Esophagus squamous epithelium (tissue), 5 donors: Measurements from ENCODE around the gene KRT84. TPM values are rescaled to one million over a fixed set of nuclear protein-coding genes. Genes with fewer than 3 reads are reported as not detected.

Experiments
- DNase-seq: peaks from one replicate; lab custom pipeline; 2025; lab: John Stamatoyannopoulos, UW
- H3K27ac ChIP-seq, 4 donors: fragments of 200-600 bp; sonication (generic); one replicate each; pipeline ENCODE4 v1.5.1; 2016 to 2019; ENCODE audit warnings: mild to moderate bottlenecking in 1 of 4
- H3K27me3 ChIP-seq, 4 donors: fragments of 200-600 bp; sonication (generic); 1 replicate in 3 of 4; 2 replicates in 1 of 4; pipeline versions ENCODE4 v1.5.1 to v1.6.0; 2017 to 2021; ENCODE audit warnings: antibody characterized with exemption in 1 of 4
- H3K36me3 ChIP-seq, 3 donors: fragments of 200-600 bp; sonication (generic); one replicate each; pipeline ENCODE4 v1.5.1; 2016 to 2019
- H3K4me1 ChIP-seq, 3 donors: fragments of 200-600 bp; sonication (generic); one replicate each; pipeline ENCODE4 v1.5.1; 2017 to 2019
- H3K4me3 ChIP-seq, 4 donors: fragments of 200-600 bp; sonication (generic); 1 replicate in 3 of 4; 2 replicates in 1 of 4; pipeline ENCODE4 v1.5.1; 2016 to 2019; ENCODE audit warnings: mild to moderate bottlenecking in 2 of 4, moderate library complexity in 1 of 4
- H3K9me3 ChIP-seq, 3 donors: fragments of 200-600 bp; sonication (generic); one replicate each; pipeline ENCODE4 v1.5.1; 2016 to 2019
- POLR2A ChIP-seq, 4 donors: fragments of 450-650 bp; IDR thresholded peaks; one replicate each; pipeline ENCODE4 v1.6.1; 2017; ENCODE audit warnings: antibody characterized with exemption in 4 of 4, mild to moderate bottlenecking in 4 of 4, moderate library complexity in 3 of 4
- WGBS, 2 donors: methylation state at CpG; one replicate each; pipeline ENCODE4 v1.1.5; 2018; 5-methylcytosine and 5-hydroxymethylcytosine counted together
- intact Hi-C: fragments of 100-400 bp; cut with DNase I; formaldehyde crosslinking; loops from one replicate; pipeline ENCODE4 v1.15.0; 2022
- total RNA-seq, 4 donors: library from RNA; depleted of rRNA; stranded (reverse); fragments of >200 nt; gene quantifications; one replicate each; pipeline ENCODE4 v1.1.0, GENCODE V29; 2016
- TF ChIP-seq, protein P1 (sequence below), 6 experiments: fragments of 450-650 bp in 4 of 6; fragments of 200-600 bp in 2 of 6; sonication (generic) in 2 of 6; IDR thresholded peaks; one replicate each; pipeline ENCODE4 v1.5.1; 2016 to 2019; ENCODE audit warnings: antibody characterized with exemption in 6 of 6, mild to moderate bottlenecking in 4 of 6, moderate library complexity in 4 of 6
- donor health status: DM: yes; HTN: yes; CAD: no.

Gene KRT84
- total RNA-seq, 4 donors from 2014 or later, result 0.30 TPM; not detected in 3

GRCh38 chr12:52362118-52362726 is 23.2 kb downstream of the KRT84 start:
- WGBS, 2 donors, result 54 to 82% methylated on average over 4 to 6 of the region's 11 CpGs
- no peak for TF ChIP-seq POLR2A (IDR thresholded peaks at IDR 0.05)
- TF ChIP-seq, protein P1, sequence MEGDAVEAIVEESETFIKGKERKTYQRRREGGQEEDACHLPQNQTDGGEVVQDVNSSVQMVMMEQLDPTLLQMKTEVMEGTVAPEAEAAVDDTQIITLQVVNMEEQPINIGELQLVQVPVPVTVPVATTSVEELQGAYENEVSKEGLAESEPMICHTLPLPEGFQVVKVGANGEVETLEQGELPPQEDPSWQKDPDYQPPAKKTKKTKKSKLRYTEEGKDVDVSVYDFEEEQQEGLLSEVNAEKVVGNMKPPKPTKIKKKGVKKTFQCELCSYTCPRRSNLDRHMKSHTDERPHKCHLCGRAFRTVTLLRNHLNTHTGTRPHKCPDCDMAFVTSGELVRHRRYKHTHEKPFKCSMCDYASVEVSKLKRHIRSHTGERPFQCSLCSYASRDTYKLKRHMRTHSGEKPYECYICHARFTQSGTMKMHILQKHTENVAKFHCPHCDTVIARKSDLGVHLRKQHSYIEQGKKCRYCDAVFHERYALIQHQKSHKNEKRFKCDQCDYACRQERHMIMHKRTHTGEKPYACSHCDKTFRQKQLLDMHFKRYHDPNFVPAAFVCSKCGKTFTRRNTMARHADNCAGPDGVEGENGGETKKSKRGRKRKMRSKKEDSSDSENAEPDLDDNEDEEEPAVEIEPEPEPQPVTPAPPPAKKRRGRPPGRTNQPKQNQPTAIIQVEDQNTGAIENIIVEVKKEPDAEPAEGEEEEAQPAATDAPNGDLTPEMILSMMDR (IDR thresholded peaks at IDR 0.05), result peak in 2 of 6 experiments; percentile 21 to 44
- Histone ChIP-seq H3K36me3 (no peaks in the 10 kb centered on the region), H3K4me3 (no peak overlapping the region), H3K4me1 (peaks cover 0 to 14% (median 0%) of the 10 kb centered on the region in 3 donors), H3K27ac (no peak overlapping the region), H3K27me3 (peaks cover 0 to 27% (median 0%) of the 10 kb centered on the region in 4 donors), H3K9me3 (no peaks in the 10 kb centered on the region)
- intact Hi-C loops, result no loop called here
- DNase-seq, result no peak

DNA sequence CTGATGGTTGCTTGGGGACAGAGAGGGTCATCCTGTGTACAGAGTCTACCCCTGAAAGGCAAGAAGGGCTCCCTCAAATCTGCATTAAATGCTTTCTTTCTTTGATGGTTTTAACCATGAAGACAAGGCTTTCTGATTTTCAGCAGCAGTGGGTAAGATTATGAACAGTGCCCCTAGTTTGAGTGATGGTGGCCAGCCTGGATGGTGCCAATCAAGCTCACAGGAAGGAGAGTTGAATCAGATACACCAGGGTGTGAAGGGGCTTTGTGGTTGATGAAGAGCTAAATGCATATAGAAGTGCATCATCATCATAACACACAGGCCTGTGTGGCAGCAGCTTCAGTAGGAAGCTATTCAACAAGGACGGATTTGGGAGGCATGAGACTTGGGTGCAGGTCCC is 23.9 kb downstream of the KRT84 start:
- 92 to 93% methylated on average over 1 of the region's 1 CpG for WGBS, 2 donors
- Histone ChIP-seq H3K27ac (no peak overlapping the region), H3K4me3 (no peak overlapping the region), H3K27me3 (peaks cover 0 to 32% (median 0%) of the 10 kb centered on the region in 4 donors), H3K36me3 (no peaks in the 10 kb centered on the region), H3K9me3 (no peaks in the 10 kb centered on the region), H3K4me1 (peaks cover 0 to 14% (median 0%) of the 10 kb centered on the region in 3 donors)
- intact Hi-C loops, result no loop called here
- TF ChIP-seq, protein P1 (IDR thresholded peaks at IDR 0.05), result no peak
- no peak for TF ChIP-seq POLR2A (IDR thresholded peaks at IDR 0.05)
- no peak for DNase-seq

GRCh38 chr12:52360663-52361271 is 24.7 kb downstream of the KRT84 start:
- WGBS, 2 donors, result 54 to 55% methylated on average over 5 to 10 of the region's 13 CpGs

GRCh38 chr12:52360106-52360662 is 25.3 kb downstream of the KRT84 start:
- intact Hi-C loops, result no loop called here
- TF ChIP-seq, protein P1 (IDR thresholded peaks at IDR 0.05), result no peak
- no peak for TF ChIP-seq POLR2A (IDR thresholded peaks at IDR 0.05)
- no peak overlapping the region for H3K27ac ChIP-seq
- DNase-seq, result no peak
- peaks cover 0 to 46% (median 0%) of the 10 kb centered on the region in 4 donors for H3K27me3 ChIP-seq
- H3K36me3 ChIP-seq, result no peaks in the 10 kb centered on the region
- 74 to 91% methylated on average over 4 to 7 of the region's 7 CpGs for WGBS, 2 donors
- H3K4me1 ChIP-seq, result peaks cover 0 to 14% (median 0%) of the 10 kb centered on the region in 3 donors
- H3K9me3 ChIP-seq, result no peaks in the 10 kb centered on the region
- H3K4me3 ChIP-seq, result no peak overlapping the region

More at GRCh38 chr12:52360663-52361271, 24.7 kb downstream of the KRT84 start:
- TF ChIP-seq, protein P1 (IDR thresholded peaks at IDR 0.05), result no peak
- TF ChIP-seq POLR2A (IDR thresholded peaks at IDR 0.05), result no peak
- no peaks in the 10 kb centered on the region for H3K9me3 ChIP-seq
- intact Hi-C loops, result no loop called here
- peaks cover 0 to 14% (median 0%) of the 10 kb centered on the region in 3 donors for H3K4me1 ChIP-seq
- no peak for DNase-seq
- H3K4me3 ChIP-seq, result no peak overlapping the region
- H3K27me3 ChIP-seq, result peaks cover 0 to 40% (median 0%) of the 10 kb centered on the region in 4 donors
- no peak overlapping the region for H3K27ac ChIP-seq
- H3K36me3 ChIP-seq, result no peaks in the 10 kb centered on the region

GRCh38 chr12:52359621-52360061 is 25.8 kb downstream of the KRT84 start:
- H3K4me1 ChIP-seq, result peaks cover 0 to 14% (median 0%) of the 10 kb centered on the region in 3 donors
- no peak for DNase-seq
- H3K27me3 ChIP-seq, result peaks cover 0 to 52% (median 0%) of the 10 kb centered on the region in 4 donors
- no peaks in the 10 kb centered on the region for H3K36me3 ChIP-seq
- TF ChIP-seq, protein P1 (IDR thresholded peaks at IDR 0.05), result no peak
- no peak for TF ChIP-seq POLR2A (IDR thresholded peaks at IDR 0.05)
- intact Hi-C loops, result no loop called here
- no peaks in the 10 kb centered on the region for H3K9me3 ChIP-seq
- H3K27ac ChIP-seq, result no peak overlapping the region
- H3K4me3 ChIP-seq, result no peak overlapping the region
- 85 to 89% methylated on average over 5 of the region's 5 CpGs for WGBS, 2 donors
